Body of pancreas (tissue), 4 donors: ENCODE measurements around the gene SIRT7. TPM values are rescaled to one million over a fixed set of nuclear protein-coding genes. Genes with fewer than 3 reads are reported as not detected.

Experiments used
- ATAC-seq: fragments of 150-250 bp; one replicate; pipeline ENCODE4 v1.9.1; 2016
- DNase-seq, 4 donors: peaks; one replicate each; pipeline ENCODE4 v3.0.0-alpha.2; 2019
- H3K27ac ChIP-seq, 4 donors: fragments of 200-600 bp; sonication (generic); 1 replicate in 3 of 4; 2 replicates in 1 of 4; pipeline versions ENCODE4 v1.5.1 to v1.6.1; 2016 to 2019; ENCODE audit warnings: mild to moderate bottlenecking in 1 of 4, mixed read lengths in 1 of 4, moderate library complexity in 1 of 4
- H3K27me3 ChIP-seq, 2 donors: fragments of 200-600 bp; sonication (generic); one replicate each; pipeline ENCODE4 v1.6.0; 2016; ENCODE audit warnings: mild to moderate bottlenecking in 1 of 2
- H3K36me3 ChIP-seq, 2 donors: fragments of 200-600 bp; sonication (generic); replicated peaks in 1 of 2; 2 replicates each; pipeline ENCODE4 v1.5.1; 2016; ENCODE audit warnings: low read depth in 2 of 2; ENCODE audit not compliant: insufficient read depth in 1 of 2
- H3K4me1 ChIP-seq: fragments of 200-600 bp; sonication (generic); one replicate; pipeline ENCODE4 v1.6.0; 2016
- H3K4me3 ChIP-seq, 2 donors: fragments of 200-600 bp; sonication (generic); 1 replicate in 1 of 2; 2 replicates in 1 of 2; pipeline ENCODE4 v1.5.1; 2016 to 2019
- H3K9me3 ChIP-seq, 3 donors: fragments of 200-600 bp; sonication (generic); 1 replicate in 2 of 3; 2 replicates in 1 of 3; pipeline ENCODE4 v1.5.1; 2016
- POLR2A ChIP-seq, 3 donors: fragments of 450-650 bp; IDR thresholded peaks; one replicate each; pipeline ENCODE4 v1.6.1; 2016; ENCODE audit warnings: antibody characterized with exemption in 3 of 3, mild to moderate bottlenecking in 2 of 3
- WGBS, 2 donors: methylation state at CpG; one replicate each; pipeline ENCODE4 v1.1.5; 2017; 5-methylcytosine and 5-hydroxymethylcytosine counted together
- intact Hi-C: fragments of 100-400 bp; cut with DNase I; formaldehyde crosslinking; loops from one replicate; pipeline ENCODE4 v1.15.1; 2023
- total RNA-seq, 2 donors: library from RNA; depleted of rRNA; stranded (reverse); fragments of >200 nt; gene quantifications; one replicate each; pipeline ENCODE4 v1.1.0, GENCODE V29; 2016
- TF ChIP-seq, protein P1 (sequence below), 7 experiments: fragments of 450-650 bp in 4 of 7; fragments of 200-600 bp in 3 of 7; sonication (generic) in 3 of 7; IDR thresholded peaks; one replicate each; pipeline ENCODE4 v1.5.1; 2016 to 2019; ENCODE audit warnings: antibody characterized with exemption in 7 of 7

SIRT7 gene
- total RNA-seq, 2 donors from 2014 or later: 23.9 to 48.5 TPM

DNA sequence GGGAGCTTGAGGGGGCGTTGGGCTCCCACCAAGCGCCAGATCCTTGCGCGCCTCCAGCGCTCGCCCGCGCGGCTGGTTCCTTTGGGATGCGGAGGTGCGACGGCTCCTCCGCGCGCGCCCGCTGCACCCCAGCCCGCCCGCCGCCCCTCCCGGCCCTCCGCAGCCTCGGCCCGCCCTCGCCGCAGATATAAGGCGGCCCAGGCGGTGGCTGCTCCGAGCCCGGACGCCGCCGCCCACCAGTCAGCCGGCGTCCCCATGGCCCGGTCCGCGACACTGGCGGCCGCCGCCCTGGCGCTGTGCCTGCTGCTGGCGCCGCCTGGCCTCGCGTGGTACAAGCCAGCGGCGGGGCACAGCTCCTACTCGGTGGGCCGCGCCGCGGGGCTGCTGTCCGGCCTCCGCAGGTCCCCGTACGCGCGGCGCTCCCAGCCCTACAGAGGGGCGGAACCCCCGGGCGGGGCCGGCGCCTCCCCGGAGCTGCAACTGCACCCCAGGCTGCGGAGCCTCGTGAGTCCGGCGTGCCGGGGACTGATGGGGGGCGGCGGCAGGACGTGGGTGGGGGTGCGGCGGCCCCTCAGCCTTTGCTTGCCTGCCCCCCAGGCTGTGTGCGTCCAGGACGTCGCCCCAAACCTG, 15.8 kb downstream of the SIRT7 start, which contains the start of gene NPB:
Gene NPB, plus strand, starts transcription at position 216 of the 630 bp plus-strand sequence. Its CDS starts 40 bp downstream, at position 256.
- Histone ChIP-seq H3K9me3 (no peaks in the 10 kb centered on the region), H3K36me3 (peaks cover 2 to 4% of the 10 kb centered on the region in 2 donors), H3K4me3 (no peak within 1 kb of the TSS), H3K27me3 (no peaks in the 10 kb centered on the region), H3K4me1 (peaks cover 18% of the 10 kb centered on the region), H3K27ac (no peak within 1 kb of the TSS)
- intact Hi-C loops: no loop called here
- DNase-seq: peak in 2 of 4 donors; percentile 47 to 58
- TF ChIP-seq POLR2A (IDR thresholded peaks at IDR 0.05): no peak
- TF ChIP-seq, protein P1, sequence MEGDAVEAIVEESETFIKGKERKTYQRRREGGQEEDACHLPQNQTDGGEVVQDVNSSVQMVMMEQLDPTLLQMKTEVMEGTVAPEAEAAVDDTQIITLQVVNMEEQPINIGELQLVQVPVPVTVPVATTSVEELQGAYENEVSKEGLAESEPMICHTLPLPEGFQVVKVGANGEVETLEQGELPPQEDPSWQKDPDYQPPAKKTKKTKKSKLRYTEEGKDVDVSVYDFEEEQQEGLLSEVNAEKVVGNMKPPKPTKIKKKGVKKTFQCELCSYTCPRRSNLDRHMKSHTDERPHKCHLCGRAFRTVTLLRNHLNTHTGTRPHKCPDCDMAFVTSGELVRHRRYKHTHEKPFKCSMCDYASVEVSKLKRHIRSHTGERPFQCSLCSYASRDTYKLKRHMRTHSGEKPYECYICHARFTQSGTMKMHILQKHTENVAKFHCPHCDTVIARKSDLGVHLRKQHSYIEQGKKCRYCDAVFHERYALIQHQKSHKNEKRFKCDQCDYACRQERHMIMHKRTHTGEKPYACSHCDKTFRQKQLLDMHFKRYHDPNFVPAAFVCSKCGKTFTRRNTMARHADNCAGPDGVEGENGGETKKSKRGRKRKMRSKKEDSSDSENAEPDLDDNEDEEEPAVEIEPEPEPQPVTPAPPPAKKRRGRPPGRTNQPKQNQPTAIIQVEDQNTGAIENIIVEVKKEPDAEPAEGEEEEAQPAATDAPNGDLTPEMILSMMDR (IDR thresholded peaks at IDR 0.05): no peak
- 2 to 3% methylated on average over 6 to 64 of the region's 79 CpGs for WGBS, 2 donors
- peak; percentile 59 for ATAC-seq

DNA sequence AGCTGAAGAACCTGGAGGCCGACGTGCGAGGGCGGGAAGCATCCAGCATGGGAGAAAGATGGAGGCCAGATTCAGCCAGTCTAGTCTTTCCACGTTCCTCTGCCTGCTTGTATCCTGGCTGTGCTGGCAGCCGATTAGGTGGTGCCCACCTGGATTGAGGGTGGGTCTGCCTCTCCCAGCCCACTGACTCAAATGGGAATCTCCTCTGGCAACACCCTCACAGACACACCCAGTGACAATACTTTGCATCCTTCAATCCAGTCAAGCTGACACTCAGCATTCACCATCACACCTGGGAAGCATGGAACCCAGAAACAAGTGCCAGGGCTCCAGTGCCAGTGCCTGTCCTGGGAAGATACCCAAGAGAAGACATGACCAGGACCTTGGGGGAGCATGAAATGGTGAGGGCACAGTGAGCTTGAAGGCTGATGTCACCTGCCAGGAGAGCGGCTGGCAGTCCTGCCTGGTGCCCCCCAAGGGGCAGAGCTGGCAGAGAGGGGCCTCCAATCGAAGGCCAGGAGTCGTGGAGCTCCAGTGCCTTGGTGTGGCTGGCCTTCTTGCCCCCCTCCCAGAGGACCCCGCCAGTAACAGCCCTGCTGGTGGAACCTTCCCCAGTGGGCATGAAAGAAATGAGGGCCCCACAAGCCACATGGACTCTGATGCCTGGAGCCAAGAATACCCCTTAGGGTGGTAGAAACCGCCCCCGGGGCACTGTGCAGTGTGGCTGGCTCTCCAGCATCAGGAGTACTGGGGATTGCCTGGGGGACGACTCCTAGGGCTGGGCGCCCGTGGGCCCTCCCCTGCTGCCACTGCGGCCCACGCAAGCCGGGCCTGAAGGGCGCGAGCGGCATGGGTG, 16.6 kb downstream of the SIRT7 start:
- no peak for TF ChIP-seq POLR2A (IDR thresholded peaks at IDR 0.05)
- TF ChIP-seq, protein P1 (IDR thresholded peaks at IDR 0.05): no peak
- WGBS, 2 donors: 72 to 92% methylated on average over 5 to 15 of the region's 21 CpGs
- intact Hi-C loops: no loop called here

DNA sequence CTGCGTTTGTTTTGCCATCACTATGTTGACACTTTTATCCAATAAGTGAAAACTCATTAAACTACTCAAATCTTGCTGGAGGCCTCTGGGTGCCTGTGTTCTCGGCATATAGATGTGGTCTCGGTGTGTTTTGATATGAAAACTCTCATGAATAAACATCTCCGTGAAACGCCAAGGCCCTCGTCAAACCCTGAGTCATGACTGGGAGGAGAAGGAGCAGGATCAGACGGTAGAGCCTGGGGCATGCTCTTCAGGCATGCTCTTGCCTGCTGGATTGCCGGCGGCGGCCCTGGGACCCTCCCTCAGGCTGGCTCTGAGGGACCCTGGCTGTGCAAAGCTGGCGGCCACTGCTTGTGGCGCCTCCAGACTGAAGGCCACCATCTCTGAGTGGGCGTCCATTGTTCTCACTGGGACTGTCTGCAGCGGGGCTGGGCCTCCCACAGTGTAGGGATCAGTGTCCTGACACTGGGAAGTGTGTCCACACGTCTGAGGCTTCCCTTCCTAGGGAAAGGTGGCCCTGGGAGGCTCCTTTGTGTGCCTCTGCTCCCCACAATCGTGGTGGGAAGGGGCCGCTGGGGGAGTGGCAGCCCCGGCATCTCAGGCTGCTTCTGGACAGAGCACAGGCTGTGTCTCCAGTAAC, 17.7 kb downstream of the SIRT7 start:
- WGBS, 2 donors: 77 to 81% methylated on average over 3 to 18 of the region's 18 CpGs
- H3K4me3 ChIP-seq: no peak overlapping the region
- peaks cover 18% of the 10 kb centered on the region for H3K4me1 ChIP-seq
- DNase-seq (no peak), ATAC-seq (no peak)
- no peak overlapping the region for H3K27ac ChIP-seq
- TF ChIP-seq POLR2A (IDR thresholded peaks at IDR 0.05): no peak
- TF ChIP-seq, protein P1 (IDR thresholded peaks at IDR 0.05): no peak
- peaks cover 2 to 4% of the 10 kb centered on the region in 2 donors for H3K36me3 ChIP-seq
- no peaks in the 10 kb centered on the region for H3K27me3 ChIP-seq
- no peaks in the 10 kb centered on the region for H3K9me3 ChIP-seq
- intact Hi-C loops: no loop called here

More for the DNA sequence above, 16.6 kb downstream of the SIRT7 start:
- H3K4me3 ChIP-seq: no peak overlapping the region
- no peak for ATAC-seq
- H3K27ac ChIP-seq: no peak overlapping the region
- no peaks in the 10 kb centered on the region for H3K9me3 ChIP-seq
- H3K36me3 ChIP-seq: peaks cover 2 to 4% of the 10 kb centered on the region in 2 donors
- H3K27me3 ChIP-seq: no peaks in the 10 kb centered on the region
- no peak for DNase-seq
- H3K4me1 ChIP-seq: peaks cover 18% of the 10 kb centered on the region

DNA sequence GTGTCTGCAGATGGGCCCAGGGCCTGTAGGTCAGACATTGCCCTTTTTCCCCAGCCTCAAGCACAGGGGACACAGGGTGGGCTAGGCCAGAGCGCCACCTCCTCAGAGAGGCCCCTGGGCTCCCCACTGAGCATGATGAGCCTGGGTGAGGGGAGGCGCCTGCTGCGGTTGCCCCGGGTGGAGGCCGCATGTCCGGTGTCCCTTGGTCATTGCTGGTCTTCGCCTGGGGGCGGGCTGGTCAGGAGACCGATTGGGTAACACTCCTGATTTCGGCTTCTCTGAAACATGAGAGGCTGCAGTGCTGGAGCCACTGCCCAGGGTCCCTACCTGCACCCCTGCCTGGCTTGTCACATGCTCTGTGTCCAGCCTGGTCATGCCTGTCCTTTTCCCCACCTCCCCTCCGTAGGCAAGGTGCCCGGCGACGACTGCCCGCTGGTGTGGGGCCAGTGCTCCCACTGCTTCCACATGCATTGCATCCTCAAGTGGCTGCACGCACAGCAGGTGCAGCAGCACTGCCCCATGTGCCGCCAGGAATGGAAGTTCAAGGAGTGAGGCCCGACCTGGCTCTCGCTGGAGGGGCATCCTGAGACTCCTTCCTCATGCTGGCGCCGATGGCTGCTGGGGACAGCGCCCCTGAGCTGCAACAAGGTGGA, 18.3 kb downstream of the SIRT7 start:
- Histone ChIP-seq H3K4me1 (peaks cover 18% of the 10 kb centered on the region), H3K4me3 (no peak overlapping the region), H3K9me3 (no peaks in the 10 kb centered on the region), H3K27me3 (no peaks in the 10 kb centered on the region), H3K36me3 (peaks cover 2 to 4% of the 10 kb centered on the region in 2 donors), H3K27ac (no peak overlapping the region)
- DNase-seq: no peak
- TF ChIP-seq POLR2A (IDR thresholded peaks at IDR 0.05): no peak
- TF ChIP-seq, protein P1 (IDR thresholded peaks at IDR 0.05): no peak
- no peak for ATAC-seq
- WGBS, 2 donors: 90 to 93% methylated on average over 12 to 19 of the region's 22 CpGs
- intact Hi-C loops: no loop called here
